SK-N-DZ (cell line): ENCODE measurements around the gene SLAMF1.
"Not testable (repeated sequence)": the region's sequence is repeated elsewhere in the genome, so short reads cannot be mapped to it uniquely, and the experiment has no call there.

Experiments
- DNase-seq: peaks from one replicate; pipeline ENCODE4 v3.0.0-alpha.2; 2015; ENCODE audit warnings: low spot score

Gene SLAMF1

DNA sequence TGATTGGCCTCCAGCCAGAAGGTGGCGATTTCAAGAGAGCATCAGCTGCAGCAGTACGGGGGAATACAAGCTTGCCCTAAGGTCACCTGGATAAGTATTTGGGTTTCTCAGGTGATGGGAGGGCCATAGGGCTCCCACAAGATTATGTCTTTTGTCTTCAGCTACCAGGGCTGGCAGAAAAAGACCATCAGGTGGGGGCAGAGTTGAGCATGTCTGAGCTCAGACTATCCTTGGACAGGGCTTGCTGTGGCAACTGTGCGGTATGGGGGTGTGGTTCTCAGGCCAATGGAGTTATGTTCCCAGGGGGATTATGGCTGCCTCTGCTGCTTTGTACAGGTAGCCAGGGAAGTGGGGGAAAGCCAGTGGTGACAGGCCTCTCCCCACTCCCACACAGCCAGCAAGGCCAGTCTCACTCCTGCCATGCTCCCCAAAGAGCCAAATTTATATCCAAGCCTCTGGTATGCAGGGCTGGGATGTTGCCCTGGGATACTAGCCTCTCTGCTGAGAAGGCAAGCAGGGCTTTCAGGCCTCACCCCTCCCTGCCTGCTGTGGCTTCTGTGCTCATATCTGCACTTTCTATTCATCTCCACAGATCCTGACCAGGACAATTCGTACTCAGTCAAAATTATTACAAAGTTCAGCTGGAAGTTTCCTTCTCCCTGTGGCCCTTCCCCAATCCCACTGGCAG lies 40.9 kb downstream of the SLAMF1 start:
- DNase-seq, result no peak

DNA sequence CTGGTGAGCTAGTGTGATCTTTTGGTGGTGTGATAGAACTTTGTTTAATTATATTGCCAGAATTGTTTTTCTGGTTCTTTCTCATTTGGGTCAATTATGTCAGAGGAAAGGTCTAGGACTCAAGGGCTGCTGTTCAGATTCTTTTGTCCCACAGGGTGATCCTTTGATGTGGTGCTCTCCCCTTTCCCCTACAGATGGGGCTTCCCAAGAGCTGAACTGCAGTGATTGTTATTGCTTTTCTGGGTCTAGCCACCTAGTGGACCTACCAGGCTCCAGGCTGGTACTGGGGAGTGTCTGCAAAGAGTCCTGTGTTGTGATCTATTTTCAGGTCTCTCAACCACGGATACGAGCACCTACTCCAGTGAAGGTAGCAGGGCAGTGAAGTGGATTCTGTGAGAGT lies 41.6 kb downstream of the SLAMF1 start:
- DNase-seq, result no peak

DNA sequence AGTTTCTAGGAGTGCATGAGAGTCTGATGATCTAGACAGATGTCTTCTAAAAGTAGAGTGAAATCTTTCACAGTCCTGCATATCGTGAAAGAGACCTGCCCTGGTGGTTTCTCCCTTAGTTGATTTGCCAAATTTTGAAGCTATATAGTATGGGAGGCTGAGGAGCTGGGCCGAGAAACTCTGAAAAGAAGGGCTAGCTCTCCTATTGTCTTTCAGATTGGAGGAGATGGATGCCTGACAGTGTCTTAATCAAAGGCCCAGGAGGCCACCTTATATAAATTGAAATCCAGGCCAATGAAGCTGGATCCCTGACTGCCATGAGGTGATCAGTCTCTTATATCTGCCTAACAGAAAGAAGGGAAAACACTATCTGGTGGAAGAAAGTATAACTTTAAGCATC lies 49.1 kb downstream of the SLAMF1 start:
- DNase-seq, result no peak

DNA sequence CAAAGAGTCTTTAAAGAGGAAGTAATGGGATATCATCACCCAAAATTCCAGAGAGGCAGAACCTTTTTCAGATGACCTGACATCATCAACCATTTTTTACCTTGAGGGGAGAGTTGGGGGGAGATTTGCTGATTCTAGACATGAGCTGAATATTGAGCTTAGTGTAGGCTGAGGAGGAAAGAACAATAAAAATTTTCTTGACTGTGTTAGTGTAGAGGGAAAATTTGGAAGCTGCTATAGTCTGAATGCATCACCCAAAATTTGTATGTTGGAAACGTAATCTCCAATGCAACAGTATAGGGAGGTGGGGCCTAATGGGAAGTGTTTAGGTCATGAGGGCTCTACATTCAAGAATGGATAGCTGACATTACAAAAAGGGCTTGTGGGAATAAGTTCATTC lies 49.8 kb downstream of the SLAMF1 start:
- no peak for DNase-seq

DNA sequence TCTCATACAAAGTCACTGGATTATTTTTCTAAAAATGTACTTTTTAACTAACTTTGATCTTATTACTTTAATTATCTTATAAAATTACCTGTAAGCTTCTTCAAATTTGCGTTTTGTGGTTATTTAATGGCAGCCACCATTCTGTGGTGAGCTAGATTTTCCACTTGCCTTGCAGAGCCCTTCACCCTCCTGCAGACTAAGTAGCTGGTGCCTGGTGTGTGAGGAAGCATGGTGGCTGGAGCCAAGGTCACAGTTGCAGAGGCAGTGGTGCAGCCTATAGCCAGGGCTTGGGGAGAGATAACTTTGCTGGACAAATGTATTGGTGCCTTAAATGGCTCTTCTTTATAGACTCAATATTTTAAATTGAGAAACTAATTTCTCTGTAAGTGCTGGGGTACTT lies 56.4 kb downstream of the SLAMF1 start:
- no peak for DNase-seq

DNA sequence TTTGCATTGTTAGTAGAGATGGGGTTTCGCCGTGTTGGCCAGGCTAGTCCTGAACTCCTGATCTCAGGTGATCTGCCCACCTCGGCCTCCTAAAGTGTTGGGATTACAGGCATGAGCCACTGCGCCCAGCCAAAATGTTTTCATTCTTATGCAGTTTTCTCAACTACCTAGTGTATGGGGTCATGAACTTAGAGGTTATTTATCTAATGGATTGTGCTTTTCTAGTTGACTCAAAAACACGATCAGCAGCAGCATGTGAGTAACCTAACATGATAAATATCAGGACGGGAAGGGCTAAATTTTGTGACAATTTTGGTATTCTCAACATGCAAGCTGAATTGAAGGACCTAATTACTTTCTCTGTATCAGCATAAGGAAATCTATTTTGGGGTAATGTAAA lies 58.4 kb downstream of the SLAMF1 start:
- DNase-seq, result no peak

DNA sequence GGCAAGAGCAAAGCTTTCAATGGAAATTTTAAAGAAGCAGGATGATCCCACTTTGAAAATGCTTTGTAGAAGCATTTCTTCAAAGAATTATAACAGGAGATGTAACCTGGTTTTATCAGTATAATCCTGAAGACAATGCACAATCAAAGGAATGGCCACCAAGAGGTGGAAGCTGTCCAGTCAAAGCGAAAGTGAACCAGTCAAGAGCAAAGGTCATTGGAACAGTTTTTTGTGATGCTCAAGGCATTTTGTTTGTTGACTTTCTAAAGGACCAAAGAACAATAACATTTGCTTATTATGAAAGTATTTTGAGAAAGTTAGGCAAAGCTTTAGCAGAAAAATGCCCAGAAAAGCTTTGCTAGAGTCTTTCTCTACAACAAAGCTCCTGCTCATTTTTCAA lies 62.1 kb downstream of the SLAMF1 start:
- DNase-seq, result no peak

DNA sequence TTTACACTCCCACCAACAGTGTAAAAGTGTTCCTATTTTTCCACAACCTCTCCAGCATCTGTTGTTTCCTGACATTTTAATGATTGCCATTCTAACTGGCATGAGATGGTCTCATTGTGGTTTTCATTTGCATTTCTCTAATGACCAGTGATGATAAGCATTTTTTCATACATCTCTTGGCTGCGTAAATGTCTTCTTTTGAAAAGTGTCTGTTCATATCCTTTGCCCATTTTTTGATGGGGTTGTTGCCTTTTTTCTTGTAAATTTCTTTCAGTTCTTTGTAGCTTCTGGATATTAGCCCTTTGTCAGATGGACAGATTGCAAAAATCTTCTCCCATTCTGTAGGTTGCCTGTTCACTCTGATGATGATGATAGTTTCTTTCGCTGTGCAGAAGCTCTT lies 63.9 kb downstream of the SLAMF1 start:
- not testable (repeated sequence) for DNase-seq

DNA sequence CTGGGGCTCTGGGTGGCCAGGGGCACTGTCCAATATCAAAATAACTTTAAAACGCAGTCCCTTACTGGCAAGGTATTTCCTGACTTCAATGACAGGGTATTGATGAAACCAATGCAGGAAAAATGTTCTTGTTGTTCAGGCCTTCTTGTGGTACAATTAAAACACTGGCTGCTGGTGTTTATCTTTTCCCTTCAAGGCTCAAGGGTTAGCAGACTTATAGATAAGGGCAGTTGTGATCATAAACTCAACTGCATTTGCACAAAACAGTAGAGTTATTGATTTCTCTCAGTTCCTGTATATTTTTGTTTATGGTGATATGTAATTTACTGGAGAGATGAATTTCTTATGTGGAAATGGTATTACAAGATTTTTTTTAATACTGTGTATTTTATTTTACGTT lies 64.9 kb downstream of the SLAMF1 start:
- DNase-seq, result no peak

DNA sequence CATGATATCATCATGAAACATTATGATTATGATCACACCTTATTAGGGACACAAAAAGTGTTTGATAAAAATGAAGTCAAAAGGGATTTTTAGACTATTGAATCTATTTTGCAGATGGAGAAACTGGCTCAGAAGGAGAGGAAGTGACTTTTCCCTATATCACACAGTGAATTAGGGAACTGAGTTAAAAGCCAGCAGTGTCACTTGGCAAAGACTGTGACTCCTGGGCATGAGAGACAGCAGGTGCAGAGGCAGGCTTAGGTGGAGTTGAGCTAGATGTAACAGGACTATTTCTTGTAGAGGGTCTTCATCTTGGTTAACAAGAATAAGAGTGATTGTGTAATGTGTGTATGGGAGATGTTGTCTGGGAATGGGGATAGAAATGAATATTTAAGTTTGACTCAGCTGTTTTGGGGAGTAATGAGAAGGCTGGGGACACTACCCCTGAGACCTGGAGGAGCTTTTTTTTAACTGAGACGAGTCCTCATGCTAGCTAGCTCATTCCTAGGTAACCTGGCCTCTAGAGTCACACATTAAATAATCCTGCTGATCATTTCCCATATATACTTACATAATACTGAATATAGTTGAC lies 66.5 kb downstream of the SLAMF1 start:
- no peak for DNase-seq

DNA sequence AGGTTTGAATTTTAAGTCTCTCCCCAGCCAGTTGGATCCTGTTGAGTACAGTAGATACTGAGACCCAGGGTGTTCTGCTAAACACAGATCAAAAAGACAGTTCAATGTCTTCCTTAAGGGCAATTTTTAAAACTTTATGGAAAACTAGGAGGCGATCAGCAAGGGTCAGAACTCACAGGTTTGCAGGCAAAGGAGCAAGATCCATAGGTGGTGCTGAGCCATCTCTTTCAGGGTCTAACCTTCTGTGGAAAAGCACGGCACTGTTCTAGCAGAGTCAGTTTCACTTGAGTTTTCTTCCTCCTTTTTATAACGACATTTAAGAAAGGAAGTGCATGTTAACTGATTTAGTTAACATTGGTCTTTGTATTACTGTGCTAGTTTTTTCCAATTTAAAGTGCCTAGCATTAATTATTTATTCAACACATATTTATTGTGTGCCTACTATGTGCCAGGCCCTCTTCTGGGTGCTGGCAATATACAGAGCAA lies 67.6 kb downstream of the SLAMF1 start, which contains the start of gene CD84:
CD84 (minus strand) TSS at position 281 of the 486 bp plus-strand sequence; CDS start at position 222, 59 bp downstream.
- DNase-seq, result no peak

DNA sequence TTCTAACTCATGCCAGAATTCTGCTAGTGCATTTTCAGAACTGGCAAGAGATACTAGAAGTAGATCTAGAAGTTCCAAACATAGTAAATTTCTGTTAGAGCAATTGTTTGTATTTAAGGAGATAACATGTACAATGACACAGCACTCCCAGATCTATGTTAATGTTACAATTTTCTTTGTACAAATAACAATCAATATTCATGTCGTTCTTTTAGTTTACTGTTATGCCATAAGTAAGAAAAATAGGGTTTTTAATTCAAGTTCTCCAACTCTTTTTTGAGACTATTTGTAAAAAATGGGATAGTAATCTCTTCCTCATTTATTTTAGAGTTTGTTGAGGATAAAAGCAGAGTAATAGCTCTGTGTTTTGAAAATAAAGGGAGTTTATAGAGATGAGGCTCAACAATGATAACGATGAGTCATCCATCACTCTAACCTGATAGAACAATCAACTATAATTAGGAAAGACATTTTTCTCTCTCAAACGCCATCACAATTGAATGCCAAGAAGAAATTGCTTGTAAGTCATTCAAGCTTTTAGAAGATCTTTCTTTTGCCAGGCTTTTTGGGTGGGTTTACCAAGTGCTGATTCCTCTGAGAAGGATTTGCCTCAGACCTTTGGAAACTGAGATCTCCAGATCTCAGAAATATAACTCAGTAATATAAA lies 68.2 kb downstream of the SLAMF1 start:
- DNase-seq, result no peak

DNA sequence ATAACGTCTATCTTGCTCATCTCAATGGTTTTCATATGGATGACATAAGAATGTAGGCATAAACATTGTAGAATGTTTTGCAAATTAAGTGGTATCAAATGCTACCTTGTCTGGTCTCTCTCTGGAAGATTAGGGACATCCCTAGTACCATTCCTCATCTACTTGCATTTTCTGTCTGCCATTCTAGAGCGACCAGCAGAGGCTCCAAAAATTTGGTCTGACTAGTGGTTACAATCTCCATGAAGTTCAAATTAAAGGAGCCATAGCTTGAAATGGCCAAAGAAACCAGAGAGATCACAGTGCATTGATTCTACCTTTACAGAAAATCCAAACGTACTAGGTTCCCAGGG lies 68.7 kb downstream of the SLAMF1 start:
- no peak for DNase-seq

DNA sequence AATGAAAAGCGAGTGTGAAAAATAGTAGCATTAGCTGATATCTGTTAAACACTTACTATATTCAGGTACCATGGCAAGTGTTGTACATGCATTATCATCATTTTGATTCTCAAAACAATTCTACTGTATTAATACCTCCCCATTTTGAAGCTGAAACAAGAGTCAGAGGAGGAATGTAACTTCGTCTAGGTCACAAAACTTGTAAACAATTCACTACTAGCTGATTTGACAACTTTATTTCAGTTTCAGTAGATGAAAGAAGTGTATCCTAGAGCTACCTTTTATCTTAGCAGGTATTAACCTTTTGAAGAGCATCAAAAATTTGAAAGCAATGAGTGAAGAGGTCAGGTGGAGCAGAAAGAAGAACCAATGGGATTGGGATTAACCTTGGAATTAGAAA lies 69.2 kb downstream of the SLAMF1 start:
- DNase-seq, result no peak

DNA sequence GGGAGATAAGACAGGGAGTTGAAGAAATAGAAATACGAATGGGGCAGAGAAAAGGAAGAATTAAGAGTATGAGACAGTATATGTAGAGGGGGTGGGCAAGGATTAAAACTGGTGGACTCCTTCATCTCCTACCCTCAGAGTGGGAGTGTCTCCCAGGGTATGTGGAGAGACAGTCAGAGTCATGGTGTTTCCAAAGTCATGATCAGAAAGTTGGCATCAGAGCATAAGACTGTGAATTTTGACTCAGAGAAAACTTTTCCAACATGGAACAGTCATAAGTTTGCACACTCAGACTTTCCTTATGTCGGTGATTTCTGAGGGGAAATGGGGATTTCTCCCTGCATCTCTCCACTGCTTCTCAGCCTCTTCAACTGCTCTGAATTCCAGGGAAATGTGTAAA lies 70.0 kb downstream of the SLAMF1 start:
- DNase-seq, result no peak

DNA sequence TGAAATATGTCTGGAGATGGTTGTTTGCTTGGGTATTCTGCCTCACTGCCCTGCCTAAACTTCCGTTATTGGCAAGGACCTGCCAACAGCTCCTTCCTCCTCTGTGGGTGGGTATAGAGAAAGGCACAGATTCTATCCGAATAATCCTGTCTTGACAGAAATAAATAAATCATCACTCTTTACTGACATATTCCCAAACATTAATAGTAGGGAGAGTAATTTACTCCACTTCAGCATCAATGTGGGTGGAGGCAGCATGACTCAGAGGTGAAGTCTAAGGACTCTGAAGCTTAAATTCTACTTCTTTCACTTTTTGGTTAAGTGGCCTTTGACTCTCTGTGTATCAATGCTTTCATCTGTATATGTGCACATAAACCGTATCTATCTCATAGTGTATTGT lies 70.5 kb downstream of the SLAMF1 start:
- DNase-seq, result no peak

DNA sequence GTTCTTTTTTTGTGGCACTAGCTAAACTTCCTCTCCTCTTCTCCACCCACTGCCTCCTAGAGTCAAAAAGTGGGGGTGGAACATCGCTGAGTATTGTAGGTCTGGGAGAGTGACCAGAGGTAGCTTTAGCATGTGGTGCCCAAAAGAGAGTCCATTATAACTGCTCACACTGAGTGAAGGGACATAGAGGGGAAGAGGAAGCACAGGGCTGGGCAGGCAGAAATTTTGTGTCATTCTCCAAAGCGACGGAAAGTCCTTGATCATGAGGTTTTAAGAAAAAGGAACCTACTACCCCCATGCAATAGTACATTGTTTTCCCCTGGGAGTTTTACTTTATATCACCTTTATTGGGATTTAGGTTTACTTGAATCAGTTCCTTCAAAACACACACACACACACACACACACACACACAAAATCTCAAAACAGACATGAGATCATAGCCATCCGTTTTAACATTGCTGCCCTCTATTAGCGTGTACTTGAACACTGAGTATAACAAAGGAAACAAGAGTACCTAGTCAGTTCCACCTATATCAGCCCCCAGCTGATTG lies 71.7 kb downstream of the SLAMF1 start:
- no peak for DNase-seq

DNA sequence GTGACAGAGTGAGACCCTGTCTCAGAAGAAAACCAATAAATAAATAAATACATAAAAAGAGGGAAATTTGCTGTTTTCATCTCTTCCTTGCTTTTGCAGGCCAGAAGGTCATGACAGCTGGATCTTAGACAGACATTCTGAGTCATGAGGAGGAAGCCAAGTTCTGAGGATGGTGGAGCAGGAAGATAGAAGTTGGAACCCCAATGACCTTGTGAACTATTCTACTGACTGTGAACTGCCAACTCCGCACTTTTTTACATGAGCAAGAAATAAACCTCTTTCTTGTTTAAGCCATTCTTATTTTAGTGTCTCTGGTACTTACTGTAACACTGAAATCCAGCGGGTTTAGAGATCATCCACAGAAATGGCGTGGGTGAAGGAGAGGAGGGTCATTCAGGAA lies 76.0 kb downstream of the SLAMF1 start:
- DNase-seq, result no peak

DNA sequence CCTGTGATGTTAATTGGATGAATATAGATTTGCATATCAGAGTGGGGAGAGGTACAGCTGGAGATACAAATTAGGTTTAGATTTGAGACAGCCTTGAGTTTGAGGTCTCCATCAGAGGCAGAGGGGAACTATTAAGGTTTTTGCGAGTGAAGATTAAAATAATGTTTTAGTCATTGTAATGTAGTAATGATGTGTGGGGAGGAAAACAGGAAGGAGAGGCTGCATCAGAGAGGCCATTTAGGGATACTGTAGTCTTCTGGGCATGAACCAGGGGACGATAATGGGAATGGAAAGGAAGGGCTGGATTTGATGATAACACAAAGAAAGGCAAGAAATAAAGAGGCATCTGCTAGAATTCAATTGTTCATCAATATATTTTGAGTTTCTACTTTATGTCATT lies 77.0 kb downstream of the SLAMF1 start:
- no peak for DNase-seq

DNA sequence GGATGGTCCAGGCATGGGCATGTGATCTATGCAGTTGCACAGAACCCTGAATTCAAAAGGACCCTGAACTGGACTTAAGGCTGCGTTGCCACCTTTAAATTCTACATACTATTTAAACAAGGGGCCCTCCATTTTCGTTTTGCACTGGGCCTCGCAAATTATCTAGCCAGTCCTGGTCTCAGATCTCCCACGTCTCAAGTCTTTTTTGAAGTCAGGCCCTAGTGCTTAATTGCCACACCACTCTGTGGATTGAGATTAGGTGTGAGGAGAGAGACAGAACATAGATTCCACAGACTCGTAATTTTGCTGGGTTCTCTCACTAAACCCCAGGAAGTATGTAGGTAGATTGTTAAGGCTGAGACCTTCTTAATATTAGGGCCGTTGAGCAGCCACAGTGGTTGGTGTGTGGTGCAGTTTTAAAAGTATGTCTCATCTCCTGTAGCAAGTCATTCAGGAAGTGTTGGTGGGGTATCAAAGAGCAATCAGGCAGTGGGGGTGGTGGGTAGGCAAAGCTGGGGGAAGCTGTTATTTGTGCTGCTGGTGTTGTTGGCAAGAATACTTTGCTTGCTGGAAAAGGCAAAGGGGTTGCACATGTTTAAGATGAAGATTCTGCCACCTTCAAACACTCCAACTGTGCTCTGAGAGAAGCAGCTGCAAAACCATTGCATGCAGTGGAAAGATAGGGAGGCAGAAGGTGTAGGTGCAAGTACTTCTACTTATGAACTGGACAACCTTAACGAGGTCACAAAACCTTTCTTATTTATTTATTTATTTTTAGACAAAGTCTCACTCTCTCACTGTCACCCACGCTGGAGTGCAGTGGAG lies 78.8 kb downstream of the SLAMF1 start:
- no peak for DNase-seq

DNA sequence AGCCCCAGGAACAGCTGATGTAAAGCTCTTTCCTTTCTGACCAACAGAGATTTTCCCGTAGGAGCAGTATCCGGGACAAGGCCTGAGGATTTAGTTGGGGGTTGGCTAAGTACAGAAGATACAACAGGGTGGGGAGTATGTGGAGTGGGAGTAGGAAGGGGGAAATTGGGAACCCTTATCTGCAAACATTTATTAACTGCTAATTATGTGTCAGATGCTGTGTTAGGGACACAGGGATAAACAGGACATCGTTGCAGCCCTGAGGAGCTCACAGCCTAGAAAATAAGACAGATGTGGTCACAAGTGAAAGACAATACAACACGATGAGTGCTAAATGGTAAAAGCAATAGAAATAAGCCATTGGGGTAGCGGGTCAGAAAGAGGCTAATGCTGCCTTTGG lies 79.5 kb downstream of the SLAMF1 start:
- no peak for DNase-seq

DNA sequence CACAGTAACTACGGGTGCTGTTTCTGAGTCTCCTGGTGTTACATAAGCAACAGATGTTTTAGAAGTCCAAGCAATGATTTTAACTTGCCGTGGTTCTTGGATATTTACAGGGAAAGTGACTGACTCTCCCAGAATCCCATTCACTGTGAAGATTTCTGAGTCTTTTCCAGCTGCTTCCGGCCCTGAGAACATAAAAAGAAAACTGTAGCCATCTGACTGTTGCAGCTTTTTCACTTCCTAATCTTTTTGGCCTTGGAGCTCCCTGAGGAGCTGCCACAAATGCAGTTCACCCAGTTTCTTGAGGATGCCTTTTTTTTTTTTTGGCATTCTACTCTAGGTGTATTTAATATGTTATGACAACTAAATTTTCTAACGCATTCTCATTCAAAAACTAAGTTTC lies 81.3 kb downstream of the SLAMF1 start:
- no peak for DNase-seq
